Ovary (tissue), 9 donors: ENCODE data around the gene ZNF638. TPM values are rescaled to one million over a fixed set of nuclear protein-coding genes. Genes with fewer than 3 reads are reported as not detected.

Source experiments
- DNase-seq, 5 donors: peaks; one replicate each; pipeline ENCODE4 v3.0.0-alpha.2; 2019 to 2020
- H3K27ac ChIP-seq, 2 donors: fragments of 200-600 bp; one replicate each; pipeline versions ENCODE4 v1.5.1 to v1.8.0; 2019 to 2022
- H3K27me3 ChIP-seq: fragments of 200-600 bp; one replicate; pipeline ENCODE4 v1.8.0; 2022
- H3K36me3 ChIP-seq: fragments of 200-600 bp; sonication (generic); one replicate; pipeline ENCODE4 v1.5.1; 2019
- H3K4me1 ChIP-seq: one replicate; pipeline ENCODE4 v1.8.1; 2013; ENCODE audit warnings: mild to moderate bottlenecking, moderate library complexity; ENCODE audit not compliant: insufficient read depth
- H3K4me3 ChIP-seq: fragments of 200-600 bp; sonication (generic); one replicate; pipeline ENCODE4 v1.5.1; 2017
- H3K9me3 ChIP-seq, 2 donors: fragments of 200-600 bp in 1 of 2; sonication (generic) in 1 of 2; one replicate each; pipeline versions ENCODE4 v1.5.1 to v1.8.1; 2013 to 2019; ENCODE audit warnings: mild to moderate bottlenecking in 1 of 2, moderate library complexity in 1 of 2
- EP300 ChIP-seq: sonication (generic); formaldehyde crosslinking; IDR thresholded peaks from one replicate; pipeline ENCODE4 v1.6.1; 2017; ENCODE audit warnings: antibody characterized with exemption
- POLR2A ChIP-seq: fragments of 450-650 bp; IDR thresholded peaks from one replicate; pipeline ENCODE4 v1.6.1; 2017; ENCODE audit warnings: antibody characterized with exemption, mild to moderate bottlenecking, moderate library complexity
- WGBS, 3 donors: extraction: QIAGEN DNeasy Blood & Tissue Kit in 1 of 3; methylation state at CpG; one replicate each; pipeline versions ENCODE4 v1.1.5 to v1.1.7; 2013 to 2017; 5-methylcytosine and 5-hydroxymethylcytosine counted together
- intact Hi-C, 4 donors: fragments of 100-400 bp; cut with DNase I; formaldehyde crosslinking; loops; one replicate each; pipeline versions ENCODE4 v1.11.0 to v1.15.1; 2022 to 2023
- polyA plus RNA-seq, 2 donors: library from polyadenylated mRNA; stranded (reverse); fragments of 200-250 nt in 1 of 2; fragments of 350-450 nt in 1 of 2; fragmentation: Illumina TruSeq in 1 of 2; extraction: RNeasy Lipid Tissue Mini Kit (QIAGEN cat#74804) in 1 of 2; gene quantifications; one replicate each; pipeline ENCODE4 v1.2.3, GENCODE V29; 2013 to 2014
- total RNA-seq, 7 donors: library from RNA; depleted of rRNA in 2 of 7; stranded (reverse); fragments of >200 nt in 2 of 7; fragmentation: NEBNext Ultra II Directional in 3 of 7; extraction: Animal tissue kit (Norgen Biotek cat#: 25700) in 3 of 7; gene quantifications; one replicate each; pipeline versions ENCODE4 v1.1.0 to v1.2.4, GENCODE V29; 2016 to 2023
- TF ChIP-seq, protein P1 (sequence below), 3 donors: fragments of 450-650 bp in 2 of 3; fragments of 200-600 bp in 1 of 3; IDR thresholded peaks; one replicate each; pipeline versions ENCODE4 v1.5.1 to v1.8.0; 2016 to 2022; ENCODE audit warnings: antibody characterized with exemption in 3 of 3, mild to moderate bottlenecking in 1 of 3
- donor health status: DM: no; HTN: no; CAD: no; lungs with moderate emphysema.
- donor health status: DM: no; HTN: no; CAD: no.
- donor health status: Bipolar disorder and iron deficiency.
- donor health status: DM: yes; HTN: yes; CAD: no.
- donor health status: DM: no; HTN: no; CAD: no.
- donor health status: DM: yes; HTN: yes; CAD: no.

Gene ZNF638
- total and polyA plus RNA-seq, 9 donors, result 76.9 to 160 (median 126) TPM

DNA sequence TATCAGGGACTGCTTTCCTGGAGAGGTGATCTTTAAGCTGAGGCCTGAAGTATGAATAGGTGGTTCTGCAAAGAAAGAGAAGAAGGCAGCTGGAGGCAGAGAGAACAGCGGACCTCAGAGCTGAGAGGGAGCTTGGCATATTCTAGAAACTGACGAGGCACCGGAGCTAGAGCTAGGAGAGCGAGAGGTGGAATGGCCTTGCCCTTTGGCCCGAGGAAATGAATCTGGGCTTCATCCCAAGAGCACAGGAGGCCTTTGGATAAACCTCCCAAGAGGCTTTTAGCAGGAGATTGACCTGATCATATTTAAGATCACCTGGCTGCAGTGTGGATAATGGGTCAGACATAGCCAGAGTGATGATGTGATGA lies 129.7 kb downstream of the ZNF638 start:
- Histone ChIP-seq H3K27me3 (no peaks in the 10 kb centered on the region), H3K27ac (no peak overlapping the region), H3K4me3 (no peak overlapping the region), H3K9me3 (no peaks in the 10 kb centered on the region), H3K4me1 (no peaks in the 10 kb centered on the region), H3K36me3 (no peaks in the 10 kb centered on the region)
- DNase-seq, result no peak
- WGBS, 3 donors, result 36 to 45% (median 42%) methylated on average over 5 of the region's 5 CpGs
- intact Hi-C loops, result no loop called here
- TF ChIP-seq, protein P1, sequence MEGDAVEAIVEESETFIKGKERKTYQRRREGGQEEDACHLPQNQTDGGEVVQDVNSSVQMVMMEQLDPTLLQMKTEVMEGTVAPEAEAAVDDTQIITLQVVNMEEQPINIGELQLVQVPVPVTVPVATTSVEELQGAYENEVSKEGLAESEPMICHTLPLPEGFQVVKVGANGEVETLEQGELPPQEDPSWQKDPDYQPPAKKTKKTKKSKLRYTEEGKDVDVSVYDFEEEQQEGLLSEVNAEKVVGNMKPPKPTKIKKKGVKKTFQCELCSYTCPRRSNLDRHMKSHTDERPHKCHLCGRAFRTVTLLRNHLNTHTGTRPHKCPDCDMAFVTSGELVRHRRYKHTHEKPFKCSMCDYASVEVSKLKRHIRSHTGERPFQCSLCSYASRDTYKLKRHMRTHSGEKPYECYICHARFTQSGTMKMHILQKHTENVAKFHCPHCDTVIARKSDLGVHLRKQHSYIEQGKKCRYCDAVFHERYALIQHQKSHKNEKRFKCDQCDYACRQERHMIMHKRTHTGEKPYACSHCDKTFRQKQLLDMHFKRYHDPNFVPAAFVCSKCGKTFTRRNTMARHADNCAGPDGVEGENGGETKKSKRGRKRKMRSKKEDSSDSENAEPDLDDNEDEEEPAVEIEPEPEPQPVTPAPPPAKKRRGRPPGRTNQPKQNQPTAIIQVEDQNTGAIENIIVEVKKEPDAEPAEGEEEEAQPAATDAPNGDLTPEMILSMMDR (IDR thresholded peaks at IDR 0.05), result no peak
- TF ChIP-seq POLR2A (no peak), EP300 (no peak)

DNA sequence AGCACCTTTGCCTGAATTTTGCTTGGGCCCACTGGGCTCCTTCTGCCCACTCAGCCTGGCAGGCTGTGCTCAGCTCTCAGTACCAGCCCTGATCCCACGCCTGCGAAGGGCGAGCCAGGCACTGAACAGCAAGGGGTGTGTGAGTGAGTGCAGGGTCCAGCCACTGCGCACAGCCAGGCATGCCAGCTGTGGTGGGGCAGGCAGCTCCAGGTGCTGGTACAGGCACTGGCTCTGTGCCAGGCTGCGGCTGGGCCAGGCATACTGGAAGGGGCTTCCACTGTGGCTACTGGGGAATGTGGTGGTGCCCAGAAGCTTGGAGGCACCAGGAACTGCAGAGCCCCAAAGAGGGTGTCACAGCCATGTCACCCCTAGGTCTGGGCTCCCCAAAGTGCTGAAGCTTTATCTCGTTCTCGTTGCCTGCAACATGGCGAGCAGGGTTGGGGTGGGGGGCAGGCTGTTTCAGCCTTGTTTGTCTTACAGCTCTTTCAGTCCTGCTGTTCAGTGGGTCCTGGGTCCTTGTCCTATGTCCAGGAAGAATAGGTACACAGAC lies 130.5 kb downstream of the ZNF638 start:
- no peak for DNase-seq
- Histone ChIP-seq H3K4me3 (no peak overlapping the region), H3K9me3 (no peaks in the 10 kb centered on the region), H3K36me3 (no peaks in the 10 kb centered on the region), H3K4me1 (peaks cover 2% of the 10 kb centered on the region), H3K27ac (no peak overlapping the region), H3K27me3 (no peaks in the 10 kb centered on the region)
- TF ChIP-seq EP300, result no peak
- TF ChIP-seq, protein P1 (IDR thresholded peaks at IDR 0.05), result no peak
- TF ChIP-seq POLR2A, result no peak
- intact Hi-C loops, result no loop called here
- WGBS, 3 donors, result 84 to 96% (median 95%) methylated on average over 4 to 8 of the region's 8 CpGs

DNA sequence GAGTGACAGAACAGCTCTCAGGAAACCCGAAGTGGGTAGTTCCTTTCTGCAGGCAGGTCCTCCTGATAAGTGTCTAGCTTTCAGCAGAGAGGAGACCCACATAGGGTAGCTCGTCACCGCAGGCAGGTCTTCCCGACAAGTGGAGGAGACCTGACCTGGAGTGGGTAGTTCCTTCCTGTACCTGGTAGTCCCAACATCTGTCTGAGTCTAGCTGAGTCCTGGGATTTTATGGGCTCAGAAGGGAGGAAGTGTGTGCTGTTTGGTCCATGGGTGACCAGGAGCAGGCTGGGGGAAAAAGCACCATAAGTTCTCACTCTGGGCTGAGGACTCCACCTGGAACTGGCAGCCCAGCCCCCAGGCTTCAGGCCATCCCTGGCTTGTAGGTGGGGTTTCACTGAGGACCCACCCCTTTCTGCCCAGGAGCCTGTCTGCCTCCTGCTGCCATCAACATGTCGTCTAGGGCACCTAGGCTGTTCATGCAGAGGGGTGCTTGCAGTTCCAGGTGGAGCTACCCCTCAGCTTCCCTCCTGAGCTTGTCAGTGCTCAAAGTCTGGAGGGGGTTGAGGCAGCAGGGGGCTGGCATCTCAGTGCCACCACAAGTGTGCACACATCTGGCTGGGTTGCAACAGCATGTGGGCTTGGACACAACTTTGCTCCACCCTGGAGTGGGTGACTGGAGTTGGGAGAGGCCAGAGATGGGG lies 131.2 kb downstream of the ZNF638 start:
- Histone ChIP-seq H3K4me3 (no peak overlapping the region), H3K4me1 (peaks cover 2% of the 10 kb centered on the region), H3K27ac (no peak overlapping the region), H3K9me3 (no peaks in the 10 kb centered on the region), H3K27me3 (no peaks in the 10 kb centered on the region), H3K36me3 (no peaks in the 10 kb centered on the region)
- DNase-seq, result no peak
- TF ChIP-seq EP300 (no peak), POLR2A (no peak)
- TF ChIP-seq, protein P1 (IDR thresholded peaks at IDR 0.05), result no peak
- WGBS, 3 donors, result 88 to 96% (median 88%) methylated on average over 5 of the region's 5 CpGs
- intact Hi-C loops, result no loop called here

DNA sequence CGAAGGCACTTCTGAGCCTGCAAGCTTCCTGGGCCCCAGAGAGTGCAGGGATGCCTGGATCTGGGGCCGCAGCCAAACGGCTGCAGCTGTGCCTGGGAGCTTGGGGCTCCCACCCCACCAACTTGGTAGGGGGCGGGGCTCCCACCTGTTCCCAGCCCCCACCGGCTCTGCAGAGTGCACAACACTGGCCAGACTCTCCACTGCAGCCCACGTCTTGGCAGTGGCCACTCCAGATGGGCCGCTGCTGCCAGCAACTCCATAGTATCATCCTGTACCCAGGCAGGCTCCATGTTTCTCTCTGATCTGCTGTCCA lies 131.7 kb downstream of the ZNF638 start:
- TF ChIP-seq EP300 (no peak), POLR2A (no peak)
- TF ChIP-seq, protein P1 (IDR thresholded peaks at IDR 0.05), result no peak
- 82 to 93% (median 85%) methylated on average over 6 to 7 of the region's 7 CpGs for WGBS, 3 donors
- intact Hi-C loops, result no loop called here
- Histone ChIP-seq H3K36me3 (no peaks in the 10 kb centered on the region), H3K27ac (no peak overlapping the region), H3K4me3 (no peak overlapping the region), H3K27me3 (no peaks in the 10 kb centered on the region), H3K9me3 (no peaks in the 10 kb centered on the region), H3K4me1 (peaks cover 2% of the 10 kb centered on the region)
- DNase-seq, result no peak
